HG03520 (cell line): ENCODE results near the gene SORBS2.
"Not testable (repeated sequence)": the region's sequence is repeated elsewhere in the genome, so short reads cannot be mapped to it uniquely, and the experiment has no call there.

Experiments
- ATAC-seq: cut with Tn5 transposase; IDR thresholded peaks from one replicate; pipeline ENCODE4 v1.9.1; 2021; ENCODE audit warnings: mild to moderate bottlenecking, moderate library complexity; ENCODE audit not compliant: unreplicated experiment

The SORBS2 gene

GRCh38 chr4:185716577-185717376, 95.2 kb downstream of the SORBS2 start:
- no peak for ATAC-seq

DNA sequence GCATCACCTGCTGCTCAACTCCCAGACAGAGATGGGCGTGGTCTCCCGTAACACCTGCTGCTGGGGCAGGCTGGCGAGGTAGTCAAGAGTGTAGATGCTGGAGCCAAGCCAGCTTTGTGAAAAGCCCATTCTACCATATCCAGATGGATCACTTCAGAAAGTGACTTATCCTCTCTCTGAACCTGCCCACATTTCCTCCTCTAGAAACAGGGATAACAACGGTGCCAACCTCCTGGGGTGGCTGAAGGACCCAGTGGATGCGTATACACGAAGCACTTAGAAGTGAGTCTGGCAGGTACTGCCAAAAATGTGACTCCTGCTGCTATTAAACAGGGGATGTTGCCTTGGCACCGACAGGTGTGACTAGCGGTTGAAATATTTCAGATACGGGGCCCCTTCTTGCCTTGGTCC, 95.8 kb downstream of the SORBS2 start:
- no peak for ATAC-seq

DNA sequence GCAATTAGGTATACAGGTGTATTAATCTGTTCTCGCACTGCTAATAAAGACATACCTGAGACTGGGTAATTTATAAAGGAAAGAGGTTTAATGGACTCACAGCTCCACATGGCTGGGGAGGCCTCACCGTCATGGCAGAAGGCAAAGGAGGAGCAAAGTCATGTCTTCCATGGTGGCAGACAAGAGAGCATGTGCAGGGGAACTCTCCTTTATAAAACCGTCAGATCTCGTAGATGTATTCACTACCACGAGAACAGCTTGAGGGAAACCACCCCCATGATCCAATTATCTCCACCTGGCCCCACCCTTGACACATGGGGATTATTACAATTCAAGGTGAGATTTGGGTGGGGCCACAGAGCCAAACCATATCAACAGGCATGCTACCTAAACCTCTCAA, 97.5 kb downstream of the SORBS2 start:
- not testable (repeated sequence) for ATAC-seq

- ATAC-seq: no peak
Measured at GRCh38 chr4:185713731-185714130, 98.3 kb downstream of the SORBS2 start.

DNA sequence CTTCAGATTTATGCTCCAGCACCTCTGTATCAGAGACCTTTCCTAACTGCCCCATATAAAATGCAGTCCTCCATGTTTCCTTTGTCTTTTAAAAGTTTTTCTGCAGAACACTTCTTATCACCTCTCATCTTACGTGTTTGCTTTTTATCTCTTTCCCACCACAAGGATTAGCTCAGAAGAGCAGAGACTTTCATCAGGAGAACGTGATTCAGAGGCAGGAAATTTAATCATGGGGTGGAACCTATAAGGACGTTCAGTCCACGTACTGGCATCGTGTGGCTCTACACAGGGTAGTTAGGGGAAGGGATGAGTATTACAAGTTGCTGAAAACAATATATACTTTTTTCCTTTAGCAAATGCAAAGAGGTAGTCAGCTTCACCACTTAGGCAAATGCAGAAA, 98.7 kb downstream of the SORBS2 start:
- ATAC-seq: no peak

GRCh38 chr4:185712350-185713024, 99.5 kb downstream of the SORBS2 start:
- ATAC-seq: no peak

DNA sequence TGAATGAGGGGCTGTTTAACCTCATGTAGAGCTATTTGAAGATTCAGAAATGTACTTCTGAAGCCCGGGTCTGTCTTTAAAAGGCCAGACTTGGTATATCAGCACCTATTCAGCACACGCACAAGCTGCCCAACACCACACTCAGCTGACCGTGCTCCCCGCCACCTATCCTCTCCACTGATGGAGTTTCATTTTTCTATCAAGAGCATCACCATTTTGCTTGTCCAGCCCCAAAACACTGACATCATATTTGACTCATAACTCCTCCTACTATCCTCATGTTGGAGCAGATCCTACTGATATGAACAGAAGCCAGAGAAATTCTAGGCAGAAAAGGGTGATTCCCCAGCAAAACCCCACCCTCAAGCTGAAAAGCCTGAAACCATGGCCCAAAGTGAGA, 100.3 kb downstream of the SORBS2 start:
- ATAC-seq: no peak

GRCh38 chr4:185710487-185710995, 101.5 kb downstream of the SORBS2 start:
- ATAC-seq: no peak

DNA sequence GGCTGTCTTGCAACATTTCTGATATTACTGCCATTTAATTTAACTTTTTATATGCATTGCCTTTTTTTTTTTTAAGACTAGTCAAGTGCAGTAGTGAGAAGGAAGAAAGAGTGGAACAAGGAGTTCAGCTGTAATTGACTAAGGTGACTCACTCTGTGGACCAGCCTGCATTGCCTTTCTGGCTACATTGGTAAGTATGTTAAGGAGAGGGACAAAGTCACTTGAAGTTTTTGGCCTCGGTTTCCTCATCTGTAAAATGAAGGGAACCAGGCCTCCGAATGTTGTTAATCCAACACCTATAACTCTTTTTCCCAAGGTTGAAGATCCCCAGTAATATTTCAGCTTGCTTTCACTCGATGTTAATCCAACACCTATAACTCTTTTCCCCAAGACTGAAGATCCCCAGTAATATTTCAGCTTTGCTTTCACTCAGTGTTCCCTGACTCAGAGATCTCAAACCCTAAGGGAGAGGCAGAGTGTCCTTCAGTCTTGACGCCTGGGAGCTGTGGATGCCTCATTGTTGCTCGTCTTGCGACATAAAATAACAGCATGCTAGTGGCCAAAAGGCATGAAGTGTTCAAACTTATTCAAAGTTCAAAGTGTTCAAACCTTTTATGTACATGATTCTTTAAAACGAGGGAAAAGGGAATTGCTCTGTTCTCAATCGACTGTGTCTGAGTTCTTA, 102.0 kb downstream of the SORBS2 start:
- no peak for ATAC-seq

DNA sequence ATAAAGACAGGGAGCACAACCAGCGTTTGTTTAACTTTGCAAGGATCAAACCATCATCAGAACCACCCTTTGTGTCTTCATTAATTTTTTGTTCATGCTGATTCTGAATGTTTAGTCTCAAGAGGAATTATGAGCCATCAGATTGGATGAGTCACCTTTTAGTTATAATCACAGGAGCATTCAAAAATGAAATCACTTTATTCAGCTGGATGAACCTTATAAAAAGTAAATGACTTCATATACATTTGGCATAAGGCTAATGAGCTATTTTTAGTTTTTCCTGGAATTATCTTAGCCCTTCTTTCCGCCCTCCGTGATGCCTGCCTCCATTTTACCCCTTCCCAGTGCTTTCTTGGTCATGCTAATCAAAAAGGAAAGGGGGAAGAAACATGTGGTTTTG, 103.6 kb downstream of the SORBS2 start:
- no peak for ATAC-seq

GRCh38 chr4:185707622-185708021, 104.4 kb downstream of the SORBS2 start:
- ATAC-seq: not testable (repeated sequence)

DNA sequence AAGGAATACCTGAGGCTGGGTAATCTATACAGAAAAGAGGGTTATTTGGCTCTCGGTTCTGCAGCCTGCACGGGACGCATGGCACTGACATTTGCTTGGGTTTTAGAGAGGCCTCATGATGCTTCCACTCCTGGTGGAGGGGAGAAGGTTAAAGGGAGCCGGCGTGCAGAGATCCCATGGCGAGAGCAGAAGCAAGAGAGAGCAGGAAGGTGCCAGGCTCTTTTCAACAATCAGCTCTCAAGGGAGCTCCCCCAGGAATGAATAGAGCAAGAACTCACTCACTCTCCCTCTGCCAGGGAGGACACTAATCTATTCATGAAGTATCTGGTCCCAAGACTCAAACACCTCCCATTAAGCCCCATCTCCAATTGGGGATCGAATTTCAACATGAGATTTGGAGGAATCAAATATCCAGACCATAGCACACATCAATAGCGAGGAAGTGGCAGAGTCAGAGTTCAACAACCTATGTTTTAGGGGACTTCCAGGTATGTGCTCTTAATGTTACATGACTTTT, 109.8 kb downstream of the SORBS2 start:
- no peak for ATAC-seq

DNA sequence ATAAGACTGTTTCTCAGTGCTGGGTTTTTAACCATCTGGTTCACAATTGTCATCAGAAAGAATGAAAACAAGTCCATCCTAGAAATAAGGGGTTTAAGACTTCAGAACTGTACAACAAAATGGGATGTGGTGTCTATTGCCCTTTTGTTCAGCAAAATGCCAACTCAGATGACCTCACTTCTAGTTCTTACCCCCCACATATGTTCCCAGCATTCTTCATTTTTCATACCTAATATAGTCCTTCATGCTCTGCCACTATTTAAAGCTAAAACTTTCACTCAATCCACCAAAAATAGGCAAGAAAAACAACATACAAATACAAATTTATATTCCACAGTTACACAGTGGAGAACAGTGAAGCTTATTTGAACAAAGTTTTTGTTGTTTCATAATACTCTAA, 111.4 kb downstream of the SORBS2 start:
- ATAC-seq: no peak

DNA sequence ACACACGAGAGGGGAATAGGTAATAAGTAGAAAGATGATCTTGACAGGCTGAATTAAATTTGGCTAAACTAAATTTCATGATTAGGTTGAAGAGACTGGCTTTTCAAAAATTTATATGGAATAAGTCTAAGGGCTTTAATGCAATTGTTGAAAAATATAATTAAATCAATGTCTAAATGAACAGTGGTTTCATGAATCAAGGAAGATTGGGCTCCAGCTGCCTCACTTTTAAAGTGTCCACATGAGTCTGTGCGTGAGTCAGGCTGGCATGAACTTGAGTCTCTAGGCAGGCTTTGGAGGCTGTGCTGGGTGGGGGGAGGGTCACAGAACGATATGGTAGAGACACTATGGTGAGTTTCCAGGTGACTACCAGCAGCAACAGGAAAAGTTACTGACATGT, 111.9 kb downstream of the SORBS2 start:
- ATAC-seq: no peak

- no peak for ATAC-seq
Measured at GRCh38 chr4:185697488-185697887, 114.5 kb downstream of the SORBS2 start.

DNA sequence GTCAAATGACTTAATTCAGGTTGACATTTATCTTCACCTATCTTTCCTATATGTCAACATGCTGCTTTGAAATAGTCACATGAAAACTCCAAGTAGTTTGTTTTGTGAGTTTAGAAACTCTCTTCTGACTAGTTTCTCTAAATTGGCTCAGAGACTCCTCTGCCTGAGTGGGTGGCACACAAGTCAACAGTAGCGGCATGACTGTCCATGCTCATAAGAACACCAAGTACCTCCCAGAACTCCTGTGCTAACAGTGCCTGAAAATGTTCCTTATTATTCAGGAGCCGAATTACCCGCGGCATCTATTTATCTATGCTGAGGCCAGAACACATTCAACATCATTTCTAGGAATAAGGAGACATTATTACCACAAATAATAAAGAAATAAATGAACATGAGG, 116.3 kb downstream of the SORBS2 start:
- ATAC-seq: no peak

DNA sequence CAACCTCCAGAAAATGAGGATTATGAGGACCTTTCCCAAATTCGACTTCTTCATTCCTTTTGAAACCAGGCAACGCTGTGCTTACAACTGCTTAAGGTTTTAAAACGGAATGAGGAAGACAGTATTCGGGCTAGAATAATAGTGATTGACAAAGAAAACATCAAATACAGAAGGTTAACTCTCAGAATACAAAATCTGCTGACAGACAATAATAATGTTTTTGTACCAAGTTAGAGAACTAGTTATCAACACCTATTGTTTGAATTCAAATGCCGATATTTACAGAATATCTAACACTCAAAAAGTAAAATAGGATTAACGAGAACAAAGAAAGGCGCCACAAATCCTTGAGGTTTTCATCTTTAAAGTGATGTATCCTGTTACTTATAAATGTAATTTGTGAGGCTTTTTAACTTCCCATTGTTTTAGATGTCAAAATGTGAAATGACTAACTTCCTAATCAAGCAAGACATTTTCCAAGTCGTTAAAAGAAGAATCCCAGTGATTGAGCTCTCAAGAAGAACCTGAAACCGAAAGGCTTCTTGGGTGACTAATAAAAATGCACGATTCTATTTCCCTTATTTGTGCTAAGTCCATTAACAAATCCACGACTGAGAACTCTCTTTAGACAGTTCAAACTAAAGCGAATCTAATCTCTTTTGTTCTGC, 118.3 kb downstream of the SORBS2 start:
- ATAC-seq: no peak

GRCh38 chr4:185689407-185689806, 122.6 kb downstream of the SORBS2 start:
- no peak for ATAC-seq

- no peak for ATAC-seq
Measured at GRCh38 chr4:185685804-185686203, 126.2 kb downstream of the SORBS2 start.

- ATAC-seq: no peak
Measured at GRCh38 chr4:185683896-185684295, 128.1 kb downstream of the SORBS2 start.

- ATAC-seq: no peak
Measured at GRCh38 chr4:185683222-185683621, 128.8 kb downstream of the SORBS2 start.
